Activated CD8-positive, alpha-beta memory T cell treated with anti-CD3 and anti-CD28 coated beads for 48 hours (primary cell): ENCODE data around the gene KLK10.

Experiments used
- DNase-seq, 3 experiments: peaks; one replicate each; pipeline ENCODE4 v3.0.0-alpha.2; 2020; ENCODE audit warnings: low read depth in 2 of 3, low spot score in 2 of 3

The KLK10 gene, protein sequence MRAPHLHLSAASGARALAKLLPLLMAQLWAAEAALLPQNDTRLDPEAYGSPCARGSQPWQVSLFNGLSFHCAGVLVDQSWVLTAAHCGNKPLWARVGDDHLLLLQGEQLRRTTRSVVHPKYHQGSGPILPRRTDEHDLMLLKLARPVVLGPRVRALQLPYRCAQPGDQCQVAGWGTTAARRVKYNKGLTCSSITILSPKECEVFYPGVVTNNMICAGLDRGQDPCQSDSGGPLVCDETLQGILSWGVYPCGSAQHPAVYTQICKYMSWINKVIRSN

DNA sequence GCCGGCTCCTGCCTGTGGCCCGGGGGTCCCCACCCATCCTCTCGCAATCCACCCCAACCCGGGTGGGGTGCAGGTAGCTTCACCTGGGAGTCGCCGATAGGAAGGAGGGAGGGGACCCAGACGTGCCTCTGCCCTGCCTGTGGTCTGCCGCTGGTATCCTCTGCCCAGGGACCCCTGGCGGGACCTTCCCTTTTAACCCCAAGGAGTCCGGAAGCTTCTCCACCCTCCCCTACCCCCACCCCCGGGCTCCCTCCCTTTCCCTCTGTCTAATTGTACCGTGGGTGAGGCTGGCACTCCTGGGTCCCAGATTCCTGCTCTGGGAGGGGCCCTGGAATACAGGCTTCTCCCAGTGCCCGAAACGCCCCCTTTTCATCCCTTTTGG is at the start of gene KLK10:
KLK10 (minus strand) TSS at position 166 of the 382 bp plus-strand sequence. CDS start 579 bp downstream, outside the sequence.
- DNase-seq: no peak

DNA sequence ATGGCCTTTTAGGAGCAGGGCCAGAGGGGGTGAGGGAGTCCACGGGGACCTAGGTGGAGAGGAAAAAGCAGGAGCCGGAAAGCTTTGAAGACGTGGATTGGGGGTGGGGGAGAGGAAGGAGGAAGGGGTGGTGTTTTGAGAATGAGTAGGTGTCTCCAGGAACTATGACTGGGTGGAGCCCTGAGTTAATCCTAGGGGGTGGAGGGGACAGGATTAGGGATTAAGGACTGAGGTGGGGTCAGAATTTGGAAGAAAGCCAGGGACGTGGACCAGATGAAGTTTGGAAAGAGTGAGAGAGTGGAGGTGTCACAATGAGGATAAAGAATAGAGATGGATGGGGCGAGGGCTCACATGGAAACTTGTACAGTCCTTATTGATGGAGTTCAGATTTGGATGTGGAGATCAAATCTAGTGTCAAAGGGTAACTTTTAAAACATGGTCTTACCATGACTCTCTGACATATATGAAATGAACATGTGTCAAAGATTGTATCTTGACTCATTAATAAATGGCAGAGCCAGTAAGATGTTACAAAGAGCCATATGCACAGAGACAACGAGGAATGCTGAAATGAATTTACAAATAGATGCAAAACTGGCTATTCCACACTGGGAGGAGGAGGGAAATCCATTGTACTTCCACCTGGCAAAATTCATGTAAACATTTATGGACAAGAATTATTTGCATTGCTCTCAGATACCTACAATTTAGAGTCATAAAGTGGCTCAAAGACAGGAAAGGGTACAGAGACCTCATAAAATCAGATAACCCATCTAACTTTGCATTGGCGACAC is 47.1 kb upstream of the KLK10 start:
- no peak for DNase-seq

DNA sequence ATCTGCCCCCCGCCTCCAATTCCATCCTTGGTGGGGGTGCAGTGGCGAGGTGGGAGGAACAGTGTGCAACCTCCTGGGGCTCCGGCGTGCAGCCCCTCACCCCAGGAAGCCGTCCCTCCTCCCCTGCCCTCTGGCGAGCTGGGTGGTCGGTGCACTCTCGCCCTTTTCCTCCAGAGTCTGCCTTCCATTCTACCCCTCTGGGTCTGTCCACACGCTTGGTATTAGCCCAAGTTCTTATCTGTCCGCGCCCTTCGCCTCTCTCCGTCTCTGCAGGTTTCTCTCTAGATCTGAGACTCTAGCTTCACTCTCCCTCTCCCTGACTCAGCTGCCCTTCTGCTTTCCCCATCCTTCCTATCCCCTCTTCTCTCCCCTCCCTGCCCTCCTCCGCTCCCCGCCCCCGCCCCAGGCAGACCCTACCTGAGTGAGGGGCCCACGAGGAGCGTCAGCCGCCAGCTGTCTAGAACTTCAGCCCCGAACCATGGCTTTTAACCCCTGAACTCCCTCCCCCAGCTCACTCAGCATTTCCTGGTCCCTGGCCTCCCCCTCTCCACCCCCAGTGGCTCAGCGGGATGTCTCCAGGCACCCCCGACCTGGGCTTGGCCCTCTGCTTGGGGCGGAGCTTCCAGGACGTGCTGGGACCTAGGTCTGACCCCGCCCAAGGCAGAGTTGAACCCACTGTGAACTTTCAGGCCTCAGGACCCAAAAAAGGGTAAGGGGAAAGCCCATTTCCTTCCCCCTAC is 45.9 kb upstream of the KLK10 start:
- DNase-seq: no peak

DNA sequence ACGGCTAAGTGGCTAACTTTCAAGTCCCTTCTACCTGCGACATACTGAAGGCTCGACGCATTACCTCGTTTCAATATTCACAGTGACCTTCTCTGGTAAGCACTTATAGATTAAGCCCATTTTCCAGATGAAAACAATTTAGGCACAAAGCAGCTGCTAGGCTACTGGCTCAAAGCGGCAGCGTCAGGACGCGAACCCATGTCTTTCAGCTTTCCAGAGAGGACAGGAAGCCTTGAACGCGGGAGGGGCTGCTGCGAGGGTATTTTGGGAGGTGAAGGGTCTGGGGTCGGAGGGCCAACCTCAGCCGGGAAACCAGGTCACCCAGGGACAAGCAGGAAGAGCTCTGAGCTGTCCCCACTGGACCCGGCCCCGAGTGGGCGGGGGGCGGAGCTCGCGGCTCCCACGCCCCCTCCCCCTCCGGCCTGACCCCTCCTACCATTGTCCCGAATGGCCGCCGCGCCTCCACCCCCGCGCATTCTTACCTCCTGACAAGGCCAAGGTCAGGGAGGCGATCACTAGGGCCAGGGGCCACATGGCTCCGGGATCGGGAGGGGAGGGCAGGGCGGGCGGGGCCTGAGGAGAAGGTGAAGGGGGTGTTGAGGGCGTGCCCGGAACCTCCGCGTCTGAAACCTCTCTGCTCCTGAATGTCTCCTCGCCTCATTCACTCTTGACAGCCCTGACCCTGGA is 45.2 kb upstream of the KLK10 start, which contains the start of gene KLK13:
KLK13 (minus strand) TSS at position 559 of the 687 bp plus-strand sequence; CDS start at position 534, 25 bp downstream.
- DNase-seq: no peak

DNA sequence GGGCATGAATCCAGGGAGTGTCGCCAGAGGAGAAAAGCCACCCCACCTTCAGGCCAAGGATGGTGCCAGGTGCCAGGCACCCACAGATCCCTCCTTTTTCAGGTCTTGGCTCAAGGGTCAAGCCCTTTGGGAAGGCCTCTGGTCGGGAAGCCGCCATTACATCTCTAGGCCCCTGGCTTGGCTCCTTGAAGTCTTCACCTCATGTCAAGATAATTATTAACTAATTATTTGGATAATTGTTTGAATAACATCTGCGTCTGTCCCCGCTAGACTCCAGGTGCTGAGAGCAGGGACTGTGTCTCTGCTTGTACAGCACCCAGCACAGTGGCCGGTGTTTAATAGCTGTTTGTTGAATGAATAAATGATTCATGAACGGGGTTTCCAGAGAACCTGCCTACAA is 44.2 kb upstream of the KLK10 start:
- no peak for DNase-seq

DNA sequence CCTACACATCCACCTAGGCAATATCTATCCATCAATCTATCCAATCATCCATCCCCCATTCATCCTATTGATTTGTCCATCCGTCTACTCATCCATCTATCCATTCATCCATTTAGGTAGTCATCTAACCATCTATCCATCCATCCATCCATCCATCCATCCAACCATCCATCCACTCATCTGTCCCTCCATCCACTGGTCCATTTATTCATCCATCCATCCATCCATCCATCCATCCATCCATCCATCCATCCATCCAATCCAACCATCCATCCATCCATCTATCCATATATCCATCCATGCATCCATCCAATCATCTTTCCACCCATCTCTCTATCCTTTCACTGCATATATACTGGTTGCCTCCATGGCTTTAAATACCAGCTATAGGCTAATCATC is 41.5 kb upstream of the KLK10 start:
- no peak for DNase-seq

DNA sequence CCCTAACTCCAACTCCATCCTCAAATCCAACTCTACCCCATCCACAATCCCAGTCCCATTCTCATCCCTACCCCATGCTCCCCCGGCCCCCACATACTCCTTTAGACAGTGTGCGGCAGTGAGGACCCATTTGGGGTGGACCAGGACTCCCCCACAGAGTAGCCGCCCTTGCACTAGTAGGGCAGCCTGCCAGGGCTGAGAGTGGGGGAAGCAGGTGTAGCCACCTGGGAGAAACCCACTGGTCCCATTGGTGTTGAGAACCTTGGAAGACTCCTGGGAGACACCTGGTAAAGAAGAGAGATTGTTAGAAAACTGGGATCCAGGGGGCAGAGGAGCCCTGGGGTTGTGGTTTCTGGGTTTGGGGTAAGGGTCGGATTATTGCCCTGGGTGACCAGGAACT is 40.8 kb upstream of the KLK10 start:
- no peak for DNase-seq

DNA sequence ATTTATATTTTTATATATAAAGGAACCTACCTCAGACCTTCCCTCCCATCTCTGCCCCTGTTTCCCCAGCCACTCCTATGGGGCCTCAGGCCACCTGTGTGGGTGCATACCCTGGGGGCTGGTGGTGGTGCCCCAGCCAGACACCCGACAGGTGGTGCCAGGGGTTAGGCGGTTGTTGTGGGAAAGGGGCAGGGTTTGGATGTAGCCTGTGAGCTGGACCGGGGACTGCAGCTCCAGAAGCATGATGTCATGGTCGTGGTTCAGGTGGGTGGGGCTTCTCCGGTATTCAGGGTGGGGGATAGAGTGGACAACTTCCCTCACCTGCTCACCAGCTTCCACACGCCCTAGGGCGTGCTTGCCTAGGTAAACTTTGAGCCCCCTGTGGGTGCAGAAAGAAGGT is 40.2 kb upstream of the KLK10 start:
- no peak for DNase-seq

DNA sequence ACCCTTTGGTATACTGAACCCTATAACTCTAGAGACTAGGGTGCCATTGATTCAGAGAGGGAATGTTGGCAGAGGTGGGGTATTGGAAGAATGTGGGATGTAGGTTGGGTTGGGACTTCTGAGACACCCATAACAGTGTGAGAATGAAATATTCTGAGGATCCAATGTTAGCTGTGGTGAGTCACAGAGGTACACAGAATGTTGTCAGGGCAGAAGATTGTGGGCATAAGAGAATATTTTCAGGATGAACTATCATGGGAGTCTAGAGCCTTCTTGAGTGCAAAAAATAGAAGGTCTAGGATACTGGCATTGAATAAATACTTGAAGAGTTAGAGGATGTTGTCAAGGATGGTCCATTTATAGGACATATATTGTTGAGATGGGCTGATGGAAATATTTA is 36.4 kb upstream of the KLK10 start:
- DNase-seq: no peak

DNA sequence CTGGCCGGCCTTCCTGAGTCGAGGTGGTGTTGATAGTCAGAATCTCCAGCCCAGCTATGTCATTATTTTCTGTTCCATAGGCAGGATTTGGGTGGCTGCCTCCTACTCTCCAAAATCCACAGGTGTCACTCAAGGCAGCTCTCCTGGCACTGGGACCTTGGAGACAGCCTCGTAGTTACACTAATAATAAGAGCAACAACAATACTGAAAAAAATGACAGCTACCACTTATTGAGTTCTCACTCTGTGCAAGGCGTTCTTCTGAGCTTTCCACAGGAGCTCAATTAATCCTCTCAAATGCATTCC is 27.5 kb upstream of the KLK10 start:
- no peak for DNase-seq

DNA sequence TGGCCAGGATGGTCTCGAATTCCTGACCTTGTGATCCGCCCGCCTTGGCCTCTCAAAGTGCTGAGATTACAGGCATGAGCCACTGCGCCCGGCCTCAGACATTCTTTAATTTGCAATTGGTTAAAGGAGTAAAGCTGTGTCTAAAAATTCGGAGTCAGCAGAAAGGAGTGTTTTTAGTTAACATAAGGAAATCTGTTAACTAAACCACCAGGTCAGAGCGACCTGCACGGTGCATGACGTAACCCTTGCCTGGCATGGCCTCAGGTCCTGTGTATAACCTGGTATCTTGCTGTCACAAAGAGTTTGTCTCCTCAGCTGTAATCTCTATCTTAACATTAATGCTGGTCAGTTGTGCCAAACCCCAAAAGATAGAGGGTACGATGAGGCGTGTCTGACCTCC is 24.8 kb upstream of the KLK10 start:
- DNase-seq: no peak

DNA sequence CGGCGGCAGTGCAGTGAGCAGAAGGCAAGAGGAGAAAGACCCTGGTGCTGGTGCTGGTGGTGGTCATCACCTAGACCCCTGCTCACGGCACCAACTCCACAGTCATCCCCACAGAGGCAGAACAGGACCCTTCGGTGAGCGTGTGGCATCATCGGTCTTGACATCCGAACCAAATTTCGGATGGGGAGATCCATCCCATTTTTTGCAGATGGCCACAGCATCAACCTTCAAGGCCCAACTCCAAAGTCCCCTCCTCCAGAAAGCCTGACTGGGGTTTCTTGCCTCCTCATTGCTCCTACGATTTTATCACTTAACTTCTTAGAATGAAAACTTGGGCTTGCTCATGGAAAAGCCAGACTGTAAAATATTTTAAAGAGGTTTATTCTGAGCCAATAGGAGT is 24.0 kb upstream of the KLK10 start:
- DNase-seq: no peak

DNA sequence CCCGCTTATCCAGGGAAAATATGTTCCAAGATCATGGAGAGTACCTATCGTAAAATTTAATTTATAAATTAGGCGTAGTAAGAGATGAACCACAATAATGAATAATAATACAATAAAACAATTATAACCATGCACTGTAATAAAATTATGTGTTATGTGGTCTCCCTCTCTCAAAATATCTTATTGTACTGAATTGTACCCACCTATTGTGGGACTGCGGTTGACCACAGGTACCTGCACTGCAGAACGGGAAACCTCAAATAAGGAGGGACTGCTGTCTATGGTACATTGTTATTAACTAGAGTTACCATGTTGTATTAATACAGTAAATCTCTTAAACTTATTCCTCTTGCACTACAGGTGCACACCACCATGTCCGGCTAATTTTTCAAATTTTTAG is 20.6 kb upstream of the KLK10 start:
- no peak for DNase-seq

DNA sequence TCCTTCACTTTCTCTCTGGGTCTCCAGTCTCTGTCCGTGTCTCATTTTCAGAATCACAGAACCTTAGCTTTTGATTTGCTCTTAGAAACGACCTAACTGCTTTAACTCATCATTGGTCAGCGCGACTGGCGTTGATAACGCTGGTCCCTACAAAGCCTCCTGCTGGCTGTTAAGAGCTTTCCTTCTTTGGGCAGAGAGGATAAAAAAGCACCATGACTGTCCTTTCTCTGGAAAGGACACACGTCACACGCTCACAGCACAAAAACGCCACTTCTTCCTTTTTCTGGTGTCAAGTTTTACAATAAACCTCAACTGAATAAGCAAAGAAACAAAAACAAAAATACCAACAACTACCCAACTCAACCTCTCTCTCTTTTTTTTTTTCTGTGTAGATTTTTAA is 17.0 kb upstream of the KLK10 start:
- DNase-seq: no peak

DNA sequence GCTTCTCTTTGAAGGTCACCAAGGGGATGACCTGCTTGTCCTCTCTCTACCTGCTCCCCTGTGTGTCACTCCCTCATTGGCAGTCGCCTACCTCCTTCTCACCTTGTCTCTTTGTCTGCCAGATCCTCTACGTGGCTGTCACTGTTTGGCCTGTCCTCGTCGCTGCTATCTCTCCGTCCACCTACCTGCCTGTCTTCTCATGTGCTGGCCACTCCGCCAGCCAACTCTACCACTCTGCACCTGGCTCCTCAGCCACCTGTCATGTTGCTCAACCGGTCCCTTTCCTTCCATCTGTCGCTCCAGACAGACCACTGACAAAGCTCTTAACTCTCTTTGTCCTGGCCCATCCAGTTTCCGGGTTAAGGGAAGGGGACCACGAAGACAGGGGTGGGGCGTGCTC is 15.2 kb upstream of the KLK10 start, which contains the start of gene KLK12:
KLK12 (minus strand) TSS at position 299 of the 400 bp plus-strand sequence. CDS start 381 bp downstream, outside the sequence.
- no peak for DNase-seq

DNA sequence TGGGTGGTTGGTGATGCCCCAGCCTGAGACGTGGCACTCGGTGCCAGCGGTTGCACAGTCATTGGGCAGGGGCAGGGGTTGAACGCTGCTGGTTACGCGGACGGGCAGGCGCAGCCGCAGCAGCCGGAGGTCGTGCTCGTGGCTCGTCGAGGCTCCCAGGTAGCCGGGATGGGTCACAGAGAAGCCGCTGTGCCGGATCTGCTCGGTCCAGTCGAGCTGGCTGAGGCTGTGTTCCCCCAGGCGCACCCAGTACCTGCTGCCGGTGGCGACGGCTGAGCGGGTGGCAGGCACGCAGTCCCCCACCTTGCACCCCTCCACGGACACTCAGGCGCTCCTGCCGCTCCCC is 12.3 kb upstream of the KLK10 start:
- DNase-seq: no peak

DNA sequence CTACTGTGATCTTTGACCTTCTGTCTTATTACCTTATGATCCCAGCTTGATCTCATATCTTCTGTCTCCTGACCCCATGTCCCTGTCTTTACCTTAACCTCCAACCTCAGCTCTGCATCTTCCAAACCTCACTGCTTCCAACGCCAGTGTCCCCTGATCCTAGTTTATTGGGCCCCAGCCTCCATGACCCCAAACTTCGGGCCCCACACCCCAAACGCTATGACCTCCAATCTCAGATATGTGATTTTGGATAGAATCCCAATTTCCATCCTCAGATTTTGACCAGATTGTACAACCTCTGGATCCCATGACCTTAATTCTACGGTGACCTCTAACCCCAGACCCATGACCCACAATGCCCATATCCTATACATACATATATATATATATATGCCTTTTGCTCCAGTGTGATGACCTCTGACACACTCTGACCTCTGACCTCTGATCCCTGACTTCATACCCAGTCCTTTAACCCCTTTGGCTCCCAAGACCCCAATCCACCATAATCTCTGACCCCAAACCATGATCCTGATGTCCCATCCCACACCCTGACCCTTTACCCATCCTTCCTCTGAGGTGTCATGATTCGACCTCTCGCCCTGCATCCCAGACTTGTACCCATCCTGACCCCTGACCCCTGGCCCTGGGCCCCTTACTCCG is 11.8 kb upstream of the KLK10 start:
- no peak for DNase-seq

DNA sequence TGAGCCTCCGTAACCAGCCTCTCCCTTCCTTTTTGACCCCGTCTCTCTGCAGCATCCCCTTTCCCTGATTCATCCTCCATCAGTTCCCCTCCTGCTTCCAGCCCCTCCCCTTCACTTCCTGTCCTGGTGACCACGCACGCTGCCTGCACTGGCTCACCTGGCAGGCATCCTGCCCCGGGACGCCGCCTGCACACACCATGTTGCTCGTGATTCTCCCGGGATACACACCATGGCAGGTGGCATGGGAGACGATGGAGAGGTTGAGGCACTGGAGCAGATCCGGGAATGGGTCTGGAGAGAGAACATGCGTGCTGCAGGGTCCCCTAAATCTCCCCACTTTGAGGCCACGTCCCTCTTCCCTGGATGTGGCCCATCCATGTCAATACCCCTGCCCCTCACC is 11.1 kb upstream of the KLK10 start:
- no peak for DNase-seq

DNA sequence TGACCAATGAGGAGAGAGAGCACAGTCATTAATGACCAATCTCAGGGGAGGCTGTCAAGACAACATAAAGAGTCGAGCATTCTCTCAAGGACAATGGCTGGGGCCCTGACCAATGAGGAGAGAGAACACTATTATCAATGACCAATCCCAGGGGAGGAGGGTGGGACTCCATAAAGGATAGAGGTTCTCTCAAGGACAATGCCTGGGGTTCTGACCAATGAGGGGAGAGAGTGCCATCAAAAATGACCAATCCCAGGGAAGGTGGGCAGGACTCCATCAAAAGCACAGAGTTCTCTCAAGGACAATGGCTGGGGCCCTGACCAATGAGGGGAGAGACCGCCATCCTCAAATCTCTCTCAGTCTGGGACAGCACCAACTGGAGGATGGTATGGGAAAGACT is 10.2 kb upstream of the KLK10 start:
- DNase-seq: no peak

DNA sequence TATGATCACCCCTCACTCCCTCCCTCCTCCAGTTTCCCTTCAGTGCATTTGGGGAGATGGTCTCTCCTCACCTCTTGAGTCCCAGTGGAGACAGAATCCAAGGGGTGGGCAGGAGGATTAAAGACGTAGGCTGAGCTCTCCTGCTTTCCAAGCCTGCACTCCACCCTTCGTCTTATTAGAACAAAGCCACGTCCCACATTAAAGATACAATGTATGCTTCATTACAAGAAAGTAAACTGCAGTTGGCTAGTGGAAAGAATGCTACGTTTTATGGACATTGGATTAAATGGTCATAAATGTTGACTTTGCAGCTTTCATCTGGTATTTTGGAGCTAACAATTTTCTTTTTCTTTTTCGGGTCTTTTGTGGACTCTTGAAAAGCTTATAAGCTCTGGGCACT is 8.4 kb upstream of the KLK10 start:
- no peak for DNase-seq
